Activated gamma-delta T cell treated with anti-CD3 and anti-CD28 coated beads, Interleukin-2, amount 50 U/mL, for 16 hours (primary cell): ENCODE measurements around the gene THYN1.
"Not testable (repeated sequence)": the region's sequence is repeated elsewhere in the genome, so short reads cannot be mapped to it uniquely, and the experiment has no call there.

Experiments
- DNase-seq: peaks from one replicate; pipeline ENCODE4 v3.0.0-alpha.2; 2020; ENCODE audit warnings: low read depth

Gene THYN1

GRCh38 chr11:134253188-134253993 is at the start of gene THYN1, which contains the start of gene ACAD8:
THYN1 (minus strand) TSS chr11:134253352; CDS start chr11:134252882, 470 bp downstream.
ACAD8 (plus strand) TSS chr11:134253568; CDS start chr11:134253601, 33 bp downstream.
- DNase-seq, result peak; percentile 93

DNA sequence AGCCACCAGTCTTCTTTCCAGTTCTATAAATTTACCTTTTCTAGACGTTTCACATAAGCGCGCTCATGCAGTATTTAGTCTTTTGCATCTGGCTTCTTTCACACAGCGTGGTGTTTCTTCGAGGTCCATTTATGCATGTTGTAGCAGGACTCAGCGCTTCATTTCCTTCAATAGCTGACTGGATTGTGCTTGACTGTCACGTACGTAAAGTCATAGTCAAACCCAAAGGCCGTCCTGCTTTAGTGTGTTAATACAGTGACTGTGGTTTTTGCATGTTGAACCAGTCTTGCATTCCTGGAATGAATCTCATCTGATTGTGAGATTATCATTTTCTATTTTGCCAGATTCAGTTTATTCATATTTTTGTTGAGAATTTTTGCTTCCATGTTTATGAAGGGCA is 41.5 kb upstream of the THYN1 start:
- no peak for DNase-seq

DNA sequence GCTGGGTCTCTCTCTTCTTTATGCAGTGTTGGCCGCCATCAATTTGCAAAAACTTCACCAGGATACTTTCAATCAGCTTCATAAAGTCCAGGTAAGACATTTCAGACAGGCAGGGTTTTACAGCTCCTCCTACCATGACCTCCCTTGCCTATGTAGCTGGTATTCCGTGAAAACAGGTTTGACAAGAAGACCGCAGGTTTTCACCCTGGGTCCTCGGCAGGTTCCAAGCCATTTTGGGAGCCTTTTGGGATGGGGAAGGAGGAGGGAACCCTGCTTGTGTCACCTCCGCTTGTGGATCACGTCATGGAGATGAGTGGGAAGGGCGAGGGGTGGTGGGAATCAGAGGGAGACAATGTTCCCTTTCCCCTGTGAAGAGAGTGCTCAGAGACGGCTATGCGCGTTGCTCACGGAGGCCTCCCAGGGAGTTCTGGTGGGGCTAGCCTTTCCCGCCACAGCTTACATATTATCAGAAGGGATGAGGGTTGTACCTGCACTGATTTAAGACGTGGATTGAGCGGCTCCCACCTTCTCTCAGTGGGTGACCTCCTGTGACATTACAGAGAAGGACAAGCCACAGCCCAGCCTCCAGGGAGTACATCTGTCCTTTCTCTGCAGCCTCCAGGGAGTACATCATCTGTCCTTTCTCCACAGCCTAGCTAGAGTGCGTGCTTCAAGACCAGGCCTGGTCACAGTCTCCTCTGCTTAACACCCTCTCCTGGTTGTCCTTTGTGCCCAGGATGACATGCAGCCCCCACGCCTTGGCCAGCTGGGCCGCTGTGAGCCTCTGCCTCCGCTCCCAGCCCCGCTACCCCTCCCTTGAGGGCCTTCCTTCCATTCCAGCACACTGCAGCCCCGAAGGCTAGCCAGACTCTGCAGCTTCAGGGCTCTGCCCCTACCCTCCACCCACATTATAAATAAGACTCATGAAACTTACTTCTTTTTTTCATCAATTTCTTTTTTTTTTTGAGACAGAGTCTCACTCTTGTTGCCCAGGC is 40.3 kb upstream of the THYN1 start:
- no peak for DNase-seq

DNA sequence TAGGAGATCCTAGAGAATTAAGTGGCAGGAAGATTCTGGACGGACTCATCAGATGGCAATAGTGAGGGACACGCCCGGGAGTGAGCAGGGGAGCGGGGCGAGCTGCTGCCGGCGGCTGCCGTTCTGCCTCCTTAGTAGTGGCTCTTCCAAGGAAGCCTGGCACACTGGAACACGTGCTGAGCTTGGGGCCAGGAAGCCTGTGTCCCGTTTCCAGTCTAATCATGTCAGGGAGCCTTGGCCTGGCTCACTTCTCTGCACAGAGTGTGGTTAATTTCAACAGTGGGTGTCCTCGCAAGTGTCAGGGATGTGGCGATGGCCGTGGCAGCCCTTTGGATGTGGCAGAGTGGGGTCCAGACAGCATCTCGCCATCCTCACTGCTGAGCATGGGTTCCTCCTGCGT is 39.5 kb upstream of the THYN1 start:
- no peak for DNase-seq

GRCh38 chr11:134291196-134291595 is 38.0 kb upstream of the THYN1 start:
- no peak for DNase-seq

- no peak for DNase-seq
These were observed 37.5 kb upstream of the THYN1 start for GRCh38 chr11:134290646-134291045.

DNA sequence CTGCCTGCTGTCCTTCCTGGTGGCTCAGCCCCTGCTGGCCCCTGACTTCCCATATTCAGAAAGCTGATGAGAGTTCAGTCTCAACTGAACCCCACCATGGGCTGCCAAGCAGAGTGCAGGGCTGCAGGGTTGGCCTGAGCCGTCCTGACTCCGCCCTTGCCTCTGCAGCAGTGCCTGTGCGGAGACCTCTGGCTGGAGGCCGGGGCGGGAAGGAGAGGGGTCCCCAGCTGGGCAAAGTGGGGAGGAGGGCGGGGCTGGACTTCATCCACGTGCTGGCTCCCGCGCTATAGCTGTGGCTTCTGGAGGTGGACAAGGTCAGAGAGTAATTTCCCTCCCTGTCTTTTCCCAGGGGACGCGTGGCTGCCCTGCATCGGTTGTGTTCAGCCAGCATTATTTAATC is 36.6 kb upstream of the THYN1 start:
- no peak for DNase-seq

DNA sequence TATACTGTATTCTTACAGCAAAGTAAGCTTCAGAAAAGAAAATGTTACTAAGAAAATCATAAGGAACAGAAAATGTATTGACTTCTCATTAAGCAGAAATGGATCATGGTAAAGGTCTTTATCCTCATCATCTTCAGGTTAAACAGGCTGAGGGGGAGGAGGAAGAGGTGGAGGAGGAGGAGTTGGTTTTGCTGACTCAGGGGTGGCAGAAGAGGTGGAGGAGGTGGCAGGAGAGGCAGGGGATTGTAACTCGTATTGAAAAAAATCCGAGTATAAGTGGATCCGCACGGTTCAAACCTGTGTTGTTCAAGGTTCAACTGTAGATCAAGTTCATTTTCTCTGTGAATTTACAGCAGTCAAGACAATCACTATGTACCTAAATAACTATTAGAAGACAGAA is 36.0 kb upstream of the THYN1 start:
- DNase-seq, result no peak

DNA sequence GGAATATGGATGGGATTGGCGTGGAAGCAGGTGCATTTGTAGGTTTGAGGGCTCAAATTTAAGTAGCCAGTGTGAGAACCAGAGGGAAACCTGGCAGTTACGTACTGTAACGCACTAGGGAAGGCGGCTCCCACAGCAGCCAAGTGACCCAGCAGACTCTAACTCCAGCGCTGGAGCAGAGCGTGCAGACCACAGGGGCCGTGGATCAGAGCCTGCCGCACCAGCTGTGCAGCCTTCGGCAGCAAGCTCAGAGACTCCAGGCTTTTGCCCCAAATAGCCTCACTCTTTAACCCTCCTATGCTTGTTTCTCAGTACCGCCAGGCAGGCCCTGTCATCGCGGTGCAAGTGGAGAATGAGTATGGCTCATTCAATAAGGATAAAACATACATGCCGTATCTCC is 35.3 kb upstream of the THYN1 start:
- no peak for DNase-seq

DNA sequence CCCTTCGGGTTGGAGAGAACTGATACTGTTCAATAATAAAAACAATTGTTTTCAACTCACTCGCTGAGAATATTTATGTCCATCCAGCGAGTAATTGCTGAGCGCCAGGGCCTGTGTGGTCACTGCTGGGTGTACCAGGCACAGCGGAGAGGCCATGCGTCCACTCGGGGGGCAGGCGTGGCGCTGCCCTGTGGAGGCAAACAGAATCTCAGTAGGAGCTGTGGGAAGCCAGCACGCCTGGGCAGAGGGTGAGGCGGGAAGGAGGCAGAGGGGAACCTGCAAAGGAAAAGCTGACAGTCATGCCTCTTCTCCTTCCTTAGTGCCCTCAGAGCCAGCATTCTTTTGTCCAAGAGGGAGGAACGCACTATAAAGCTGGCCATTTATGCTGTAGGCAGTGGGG is 34.4 kb upstream of the THYN1 start:
- DNase-seq, result no peak

DNA sequence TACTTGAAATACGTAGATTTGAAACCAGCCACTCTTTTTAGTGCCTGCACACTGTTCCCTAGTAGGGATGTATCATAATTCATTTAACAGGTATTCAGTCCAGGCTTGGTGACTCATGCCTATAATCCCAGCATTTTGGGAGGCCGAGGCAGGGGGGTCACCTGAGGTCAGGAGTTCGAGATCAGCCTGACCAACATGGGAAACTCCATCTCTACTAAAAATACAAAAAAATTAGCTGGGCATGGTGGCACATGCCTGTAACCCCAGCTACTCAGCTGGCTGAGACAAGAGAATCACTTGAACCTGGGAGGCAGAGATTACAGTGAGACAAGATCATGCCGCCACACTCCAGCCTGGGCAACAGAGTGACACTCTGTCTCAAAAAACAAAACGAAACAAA is 31.2 kb upstream of the THYN1 start:
- DNase-seq, result not testable (repeated sequence)

GRCh38 chr11:134283461-134284230 is 30.5 kb upstream of the THYN1 start:
- DNase-seq, result no peak

DNA sequence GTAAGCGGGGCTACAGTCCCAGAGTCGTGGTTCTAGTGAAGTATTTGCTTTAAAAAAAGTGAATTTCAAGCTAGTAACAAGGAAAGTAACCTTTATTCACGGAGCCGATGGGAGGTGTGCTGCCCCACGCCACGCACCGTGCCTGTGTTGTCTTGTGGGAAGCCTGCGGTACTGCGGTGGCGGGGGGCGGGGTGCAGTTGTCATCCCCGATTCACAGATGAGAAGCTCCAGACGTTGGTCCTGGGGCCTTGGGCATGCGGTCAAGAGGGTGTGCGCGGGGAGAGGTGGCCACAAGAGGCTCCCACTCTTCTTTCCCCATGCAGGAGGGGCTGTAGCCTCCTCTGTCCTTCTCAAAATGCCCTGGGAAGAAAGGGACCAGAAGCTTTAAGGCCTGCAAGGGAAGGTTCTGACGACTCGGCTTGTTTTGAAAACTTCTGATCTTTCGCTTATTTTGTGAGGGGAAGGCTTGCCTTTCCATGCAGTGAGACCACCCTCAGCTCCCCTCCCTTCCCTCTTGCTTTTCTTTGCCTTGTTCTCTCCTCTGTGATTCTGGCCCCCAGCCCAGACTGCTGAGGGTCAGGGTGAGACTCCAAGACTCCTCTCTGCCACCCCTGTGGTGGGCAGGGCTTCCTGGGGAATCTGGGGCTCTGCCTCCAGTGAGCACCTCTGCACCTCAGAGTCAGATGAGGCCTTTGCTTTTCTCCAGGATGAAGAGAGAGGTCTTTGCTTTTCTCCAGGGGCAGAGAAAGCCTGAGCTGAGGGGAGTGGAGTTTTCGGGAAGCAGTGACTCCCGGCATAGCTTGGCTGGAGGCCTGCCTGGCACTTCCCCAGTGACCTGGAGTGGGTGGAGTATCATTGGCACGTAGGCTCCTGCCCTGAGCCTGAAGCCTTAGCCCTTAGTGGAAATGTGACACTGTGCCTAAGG is 29.2 kb upstream of the THYN1 start:
- DNase-seq, result no peak

DNA sequence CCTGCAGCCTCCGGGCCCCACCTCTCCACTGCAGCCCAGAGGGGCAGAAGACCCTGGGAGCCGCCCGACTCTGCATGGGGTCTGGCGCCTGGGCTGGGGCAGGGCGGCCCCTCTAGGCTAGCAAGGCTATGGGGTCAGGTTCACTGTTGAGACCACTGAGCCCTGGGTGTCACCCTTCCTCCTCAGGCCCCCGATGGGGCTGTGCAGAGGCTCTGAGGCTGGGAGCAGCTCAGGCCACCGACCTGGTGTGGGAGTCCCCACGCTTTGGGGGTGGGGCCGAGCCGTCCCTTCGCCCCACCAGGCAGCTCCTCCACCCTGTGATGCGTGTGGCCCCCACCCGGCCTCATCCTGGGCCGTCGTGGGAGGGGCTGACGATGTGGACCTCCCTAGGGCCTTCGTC is 28.5 kb upstream of the THYN1 start:
- DNase-seq, result not testable (repeated sequence)

DNA sequence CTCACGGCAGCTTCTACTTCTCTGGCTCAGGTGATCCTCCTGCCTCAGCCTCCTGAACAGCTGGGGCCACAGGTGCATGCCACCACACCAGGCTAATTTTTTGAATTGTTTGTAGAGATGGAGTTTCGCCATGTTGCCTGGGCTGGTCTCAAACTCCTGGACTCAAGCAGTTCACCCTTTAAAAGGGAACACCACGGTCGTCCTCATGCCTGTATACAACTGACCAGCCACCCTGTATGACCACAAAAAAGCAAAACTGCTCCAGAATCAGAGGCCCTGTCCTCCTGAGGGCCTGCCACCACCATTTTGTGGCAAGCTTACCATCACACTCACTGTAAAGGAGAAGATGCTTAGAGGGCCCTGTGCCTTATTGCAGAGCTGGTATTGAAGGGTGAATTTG is 25.2 kb upstream of the THYN1 start:
- no peak for DNase-seq

- no peak for DNase-seq
These were observed 24.2 kb upstream of the THYN1 start for GRCh38 chr11:134277183-134278001.

DNA sequence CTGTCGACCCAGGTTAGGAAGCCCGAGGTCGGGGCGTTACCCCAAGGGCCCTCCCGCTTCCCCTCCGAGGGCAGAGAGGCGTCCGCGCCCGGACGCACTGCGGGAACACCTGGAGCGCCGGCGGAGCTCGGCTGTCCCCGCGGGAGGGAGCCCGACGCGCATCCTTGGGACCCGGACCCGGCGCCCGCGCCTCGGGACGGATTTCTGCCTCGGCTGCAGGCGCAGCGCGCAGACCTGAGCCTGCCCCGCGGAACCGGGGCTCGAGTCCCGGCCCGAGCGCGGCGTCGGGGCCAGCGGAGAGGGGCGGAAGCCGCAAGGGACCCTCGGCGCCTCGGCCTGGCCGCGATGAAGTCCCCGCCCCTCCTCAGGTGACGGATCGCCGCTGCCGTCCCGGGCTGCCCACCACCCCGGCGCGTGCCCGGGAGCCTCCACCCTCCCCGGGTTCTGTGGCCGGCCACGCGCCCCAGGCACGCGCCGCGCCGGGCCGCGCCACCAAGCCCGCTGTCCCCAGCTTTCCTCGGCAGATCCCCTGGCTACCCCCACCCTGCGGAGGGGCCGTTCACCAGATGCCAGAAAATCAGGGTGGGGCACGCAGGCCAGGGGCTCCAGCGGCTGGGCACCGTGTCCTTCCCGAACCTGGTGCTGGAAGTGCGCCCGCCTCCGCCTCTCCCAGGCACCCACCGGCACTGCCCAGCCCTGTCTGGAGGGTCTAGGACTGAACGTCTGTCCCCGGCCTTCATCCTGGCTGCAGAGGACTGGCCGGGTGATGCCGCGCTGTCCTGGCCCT is 23.4 kb upstream of the THYN1 start:
- DNase-seq, result no peak

GRCh38 chr11:134275534-134276395 is 22.6 kb upstream of the THYN1 start, which contains the start of gene GLB1L3:
GLB1L3 (plus strand) TSS chr11:134276379; CDS start chr11:134276741, 362 bp downstream.
- peak; percentile 64 for DNase-seq
